K562 (cell line): ENCODE results near the gene SFSWAP. TPM values are rescaled to one million over a fixed set of nuclear protein-coding genes. Genes with fewer than 3 reads are reported as not detected.

Source experiments
- ATAC-seq: fragments of 200-7000 bp; cut with Tn5 transposase; 3 replicates; pipeline ENCODE4 v1.9.1; 2020; ENCODE audit warnings: moderate library complexity
- BruUV-seq: library from RNA; stranded (reverse); fragments of 400-500 nt; replicated peaks from 2 replicates; lab custom pipeline; 2021; lab: Mats Ljungman, UMichigan
- CTCF ChIA-PET: fragments of 300-600 bp; formaldehyde crosslinking; extraction: SDS; loops from one replicate; lab custom pipeline; 2021; ENCODE audit warnings: low intra/inter-chr PET ratio; lab: Yijun Ruan, JAX
- POLR2A ChIA-PET: fragments of 300-600, 350-650 bp; sonication (Branson Sonifier 250); formaldehyde crosslinking; extraction: SDS; loops from one replicate; lab custom pipeline; 2021; ENCODE audit warnings: antibody characterized with exemption, inconsistent platforms; lab: Yijun Ruan, JAX
- DNase-seq, 4 experiments: peaks; one replicate each; pipeline versions ENCODE4 v3.0.0 to v3.0.0-alpha.2; 2011 to 2018; ENCODE audit warnings: low spot score in 3 of 4, mixed read lengths in 3 of 4; ENCODE audit errors: extremely low read depth in 1 of 4
- FAIRE-seq: peaks from 2 replicates; lab custom pipeline; 2011; peaks lifted over from hg19 to GRCh38; lab: Jason Lieb, UNC
- H2AFZ ChIP-seq: 2 replicates; pipeline ENCODE4 v1.6.0; 2011; ENCODE audit warnings: low read depth, low read length, control low read depth, inconsistent platforms
- H3K27ac ChIP-seq: fragments of 200-600 bp; 3 replicates; pipeline ENCODE4 v1.8.0; 2011; ENCODE audit warnings: low read depth, mild to moderate bottlenecking, control low read depth, inconsistent platforms, low read length, moderate library complexity, mixed read lengths; ENCODE audit errors: extremely low read depth
- H3K27me3 ChIP-seq, 2 experiments: fragments of 300-600 bp in 1 of 2; 2 replicates in 1 of 2; 3 replicates in 1 of 2; pipeline versions ENCODE4 v1.6.0 to v1.8.0; 2011; ENCODE audit warnings: inconsistent platforms in 2 of 2, low read length in 2 of 2, mild to moderate bottlenecking in 1 of 2, mixed read lengths in 1 of 2, moderate library complexity in 1 of 2; ENCODE audit not compliant: control insufficient read depth in 2 of 2, insufficient read depth in 2 of 2
- H3K36me3 ChIP-seq: fragments of 300-600 bp; 3 replicates; pipeline ENCODE4 v1.8.0; 2011; ENCODE audit warnings: mild to moderate bottlenecking, low read length, inconsistent platforms; ENCODE audit not compliant: control insufficient read depth, insufficient read depth
- H3K4me1 ChIP-seq, 2 experiments: fragments of 200-600 bp in 1 of 2; replicated peaks in 1 of 2; 2 replicates in 1 of 2; 3 replicates in 1 of 2; pipeline versions ENCODE4 v1.5.1 to v1.8.0; 2011; ENCODE audit warnings: inconsistent platforms in 2 of 2, low read length in 2 of 2, mild to moderate bottlenecking in 1 of 2, mixed read lengths in 1 of 2, moderate library complexity in 1 of 2; ENCODE audit not compliant: control insufficient read depth in 2 of 2, insufficient read depth in 2 of 2
- H3K4me2 ChIP-seq: 2 replicates; pipeline ENCODE4 v1.6.1; 2011; ENCODE audit warnings: low read length, control low read depth, inconsistent platforms, mixed read lengths; ENCODE audit not compliant: insufficient read depth
- H3K4me3 ChIP-seq: fragments of 200-600 bp; sonication (generic), shearing (Covaris generic); 2 replicates; pipeline ENCODE4 v1.5.1; 2016; ENCODE audit warnings: control low read depth, inconsistent platforms
- H3K79me2 ChIP-seq: fragments of 200-600 bp; 3 replicates; pipeline ENCODE4 v1.8.0; 2011; ENCODE audit warnings: low read length, inconsistent platforms; ENCODE audit not compliant: control insufficient read depth, insufficient read depth
- H3K9ac ChIP-seq, 2 experiments: 2 replicates each; pipeline versions ENCODE4 v1.6.0 to v1.6.1; 2011; ENCODE audit warnings: low read depth in 2 of 2, low read length in 2 of 2, control low read depth in 1 of 2, inconsistent platforms in 1 of 2, mild to moderate bottlenecking in 1 of 2, mixed read lengths in 1 of 2; ENCODE audit not compliant: insufficient read depth in 1 of 2
- H3K9me1 ChIP-seq: one replicate; pipeline ENCODE4 v1.6.0; 2011; ENCODE audit warnings: inconsistent platforms, mild to moderate bottlenecking, low read length, moderate library complexity; ENCODE audit not compliant: control insufficient read depth, insufficient read depth
- H3K9me3 ChIP-seq: replicated peaks from 2 replicates; pipeline ENCODE4 v1.5.1; 2011; ENCODE audit warnings: low read depth, low read length, inconsistent platforms; ENCODE audit not compliant: control insufficient read depth, insufficient read depth
- H4K20me1 ChIP-seq: replicated peaks from 2 replicates; pipeline ENCODE4 v1.6.1; 2011; ENCODE audit warnings: low read length, inconsistent platforms, mixed read lengths; ENCODE audit not compliant: control insufficient read depth, insufficient read depth
- MYNN ChIP-seq, 2 experiments: sonication (generic); formaldehyde crosslinking in 1 of 2; IDR thresholded peaks; 2 replicates each; pipeline versions ENCODE4 v1.5.0 to v1.6.1; 2016 to 2020; ENCODE audit warnings: antibody characterized with exemption in 1 of 2, missing genetic modification reagents in 1 of 2
- RAD21 ChIP-seq, 2 experiments: fragments of 250-450 bp in 1 of 2; fragments of 450-650 bp in 1 of 2; sonication (Bioruptor Pico) in 1 of 2; formaldehyde crosslinking in 1 of 2; IDR thresholded peaks in 1 of 2; conservative IDR thresholded peaks in 1 of 2; 2 replicates each; pipeline versions ENCODE4 v1.4.0 to v1.8.0; 2020 to 2022; ENCODE audit warnings: mild to moderate bottlenecking in 2 of 2, moderate library complexity in 1 of 2
- RBM22 ChIP-seq: fragments of 200-400 bp; formaldehyde crosslinking; IDR thresholded peaks from 2 replicates; pipeline ENCODE4 v1.6.1; 2018; ENCODE audit warnings: low read length, low read depth; ENCODE audit not compliant: poor library complexity, severe bottlenecking
- REST ChIP-seq, 2 experiments: fragments of 450-650 bp; formaldehyde crosslinking in 1 of 2; IDR thresholded peaks; 2 replicates each; pipeline versions ENCODE4 v1.4.0 to v1.6.1; 2014 to 2020; ENCODE audit warnings: mild to moderate bottlenecking in 2 of 2, borderline replicate concordance in 1 of 2, low read depth in 1 of 2
- STAG1 ChIP-seq: sonication (generic); formaldehyde crosslinking; IDR thresholded peaks from 2 replicates; pipeline ENCODE4 v1.5.0; 2020; ENCODE audit warnings: missing genetic modification reagents, borderline replicate concordance
- TEAD4 ChIP-seq, 2 experiments: sonication (generic) in 1 of 2; formaldehyde crosslinking in 1 of 2; IDR thresholded peaks; 2 replicates each; pipeline versions ENCODE4 v1.6.1 to v1.8.0; 2012 to 2022; ENCODE audit warnings: borderline replicate concordance in 1 of 2, inconsistent platforms in 1 of 2, low read length in 1 of 2, mild to moderate bottlenecking in 1 of 2, missing genetic modification reagents in 1 of 2
- ZBTB33 ChIP-seq: sonication (generic); formaldehyde crosslinking; IDR thresholded peaks from 2 replicates; pipeline ENCODE4 v1.8.1; 2023; ENCODE audit warnings: mild to moderate bottlenecking, missing genetic modification reagents
- ZNF324 ChIP-seq: fragments of 250-450 bp; sonication (Bioruptor Pico); IDR thresholded peaks from 2 replicates; pipeline ENCODE4 v1.4.0; 2020; ENCODE audit warnings: mild to moderate bottlenecking
- WGBS: fragments of 100-300 bp; shearing (Covaris generic); methylation state at CpG from one replicate; pipeline ENCODE4 v1.1.6; 2016; ENCODE audit warnings: low coverage, mixed read lengths; ENCODE audit not compliant: insufficient coverage; ENCODE audit errors: missing lambda C conversion rate; 5-methylcytosine and 5-hydroxymethylcytosine counted together
- in situ Hi-C: fragments of 300-500 bp; cut with MboI; formaldehyde crosslinking; loops from 4 replicates; pipeline ENCODE4 v1.15.0; 2018; ENCODE audit warnings: inconsistent platforms, mixed read lengths
- intact Hi-C: fragments of 100-400 bp; cut with micrococcal nuclease; formaldehyde crosslinking; loops from 2 replicates; pipeline ENCODE4 v1.14.2; 2022
- polyA plus RNA-seq, 8 experiments: library from polyadenylated mRNA; depleted of rRNA in 4 of 8; stranded (reverse) in 5 of 8; unstranded in 3 of 8; fragments of >200 nt; fragmentation: Nextera tagmentation in 2 of 8; fragmentation: Illumina TruSeq in 1 of 8; extraction: Ambion mirVana in 2 of 8; extraction: Trizol in 1 of 8; gene quantifications; 2 replicates each; pipeline versions ENCODE4 v1.2.1 to v1.2.3, GENCODE V29; 2011 to 2014; ENCODE audit warnings: inconsistent platforms in 1 of 8, missing spikeins in 1 of 8
- total RNA-seq, 7 experiments: library from RNA; depleted of rRNA in 6 of 7; stranded (reverse); fragments of >200 nt in 6 of 7; fragmentation: Illumina TruSeq in 2 of 7; extraction: Trizol in 2 of 7; gene quantifications; 2 replicates each; pipeline versions ENCODE4 v1.2.1 to v1.2.3, GENCODE V29; 2011 to 2021; ENCODE audit warnings: low replicate concordance in 1 of 7

The SFSWAP gene
- total and polyA plus RNA-seq, 9 of the 15 experiments (the other 6 are each of a cell fraction or from before 2014, with no cell fraction given) = 2.4 to 60.4 (median 32.6) TPM

DNA sequence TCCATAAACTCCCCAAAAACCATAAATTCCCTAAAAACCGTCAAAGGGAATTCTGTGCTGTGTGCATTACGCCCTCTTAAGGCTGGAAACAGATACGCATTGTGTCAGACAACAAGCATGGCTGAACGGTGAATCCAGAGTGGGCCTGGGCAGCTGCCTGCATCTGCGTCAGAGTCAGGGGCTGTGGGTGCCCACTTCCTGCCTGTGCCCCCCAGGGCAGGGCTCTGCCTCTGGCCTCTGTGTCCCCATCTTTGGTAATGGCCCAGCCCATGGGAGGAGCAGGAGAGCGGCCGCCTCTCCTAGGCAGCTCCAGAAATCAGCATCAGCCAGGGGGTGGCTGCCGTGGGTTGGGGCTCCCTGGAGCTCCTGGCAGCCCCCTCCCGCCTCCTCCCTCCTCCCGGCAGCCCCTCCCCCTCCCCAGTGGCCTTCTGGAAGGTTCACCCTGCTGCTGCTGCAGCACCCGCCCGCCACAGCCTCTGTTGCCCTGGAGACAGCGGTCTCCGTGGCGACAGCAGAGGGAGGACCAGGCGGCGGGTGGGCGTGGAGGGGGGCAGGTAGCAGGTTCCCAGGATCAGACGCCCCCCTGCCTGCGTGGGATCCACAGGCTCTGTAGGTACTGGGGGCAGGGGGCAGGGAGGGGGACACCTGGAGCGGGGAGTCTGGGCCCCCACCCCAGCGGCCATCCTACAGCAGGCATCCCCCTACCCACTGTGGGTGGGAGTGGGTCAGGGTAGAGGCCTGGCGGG, 123.2 kb downstream of the SFSWAP start:
- ChIA-PET CTCF (no interaction called here), POLR2A (interaction anchor here (0.6 kb wide), 1 partner anchor 1746 kb away, joined by 3 read pairs; no protein-coding TSS in a partner anchor)
- in situ Hi-C loops (loop anchor here (10.0 kb wide), 1 partner anchor 729 kb away; no protein-coding TSS in a partner anchor), intact Hi-C loops (loop anchor here (5.0 to 10.0 kb wide), 3 partner anchors 217 to 1069 kb away; no protein-coding TSS in a partner anchor)
- no peaks in the 10 kb centered on the region for H3K36me3 ChIP-seq
- no peak overlapping the region for H3K9ac ChIP-seq
- no peaks in the 10 kb centered on the region for H3K27me3 ChIP-seq
- peaks cover 17% of the 10 kb centered on the region for H3K79me2 ChIP-seq
- H3K4me2 ChIP-seq = no peak overlapping the region
- H3K27ac ChIP-seq = no peak overlapping the region
- peak; percentile 83 for FAIRE-seq
- H3K4me3 ChIP-seq = no peak overlapping the region
- peaks cover 12 to 74% of the 10 kb centered on the region in 2 experiments; a peak in 4 of 5 replicates for H3K4me1 ChIP-seq
- DNase-seq = peak in 2 of 4 experiments; percentile 30 to 53
- H4K20me1 ChIP-seq = peaks cover 23% of the 10 kb centered on the region; the same call in 1 of the 2 replicates
- ATAC-seq = no peak
- H2AFZ ChIP-seq = no peak overlapping the region
- no peaks in the 10 kb centered on the region for H3K9me1 ChIP-seq
- H3K9me3 ChIP-seq = no peaks in the 10 kb centered on the region
- BruUV-seq = no TSS peak
- WGBS = 61% methylated on average over 8 of the region's 23 CpGs
- TF ChIP-seq REST (IDR thresholded peaks at IDR 0.05; ENCODE audit: borderline replicate concordance) (peak; percentile 16; the same call in 1 of the 2 replicates), REST (CRISPR knock-in tag; IDR thresholded peaks at IDR 0.05; ENCODE audit: low read depth) (no peak), RAD21 (CRISPR knock-in tag; conservative IDR thresholded peaks at IDR 0.05 in 1 of 2, IDR thresholded peaks at IDR 0.05 in 1 of 2) (peak in 1 of 2 experiments; percentile 51; a peak in 2 of 4 replicates), ZNF324 (CRISPR knock-in tag) (no peak), STAG1 (CRISPR knock-in tag) (peak; percentile 19; the same call in 1 of the 2 replicates), TEAD4 (IDR thresholded peaks at IDR 0.05; ENCODE audit: low read length) (no peak), TEAD4 (CRISPR knock-in tag; IDR thresholded peaks at IDR 0.05; ENCODE audit: borderline replicate concordance) (0 out of 2 replicates have a peak, but pooled peaks have one; percentile 11), ZBTB33 (CRISPR knock-in tag) (peak; percentile 90), RBM22 (peak; percentile 43), MYNN (IDR thresholded peaks at IDR 0.05) (peak; percentile 79; the same call in 1 of the 2 replicates), MYNN (CRISPR knock-in tag; IDR thresholded peaks at IDR 0.05) (no peak)
